Right lobe of liver (tissue), 4 donors: ENCODE data around the gene UROC1.

ENCODE experiments used
- CTCF ChIP-seq, 4 donors: fragments of 200-600 bp in 3 of 4; fragments of 450-650 bp in 1 of 4; IDR thresholded peaks; one replicate each; pipeline versions ENCODE4 v1.5.1 to v1.8.0; 2016 to 2022; ENCODE audit warnings: antibody characterized with exemption in 4 of 4, mild to moderate bottlenecking in 2 of 4
- POLR2A ChIP-seq: fragments of 450-650 bp; IDR thresholded peaks from one replicate; pipeline ENCODE4 v1.6.1; 2017; ENCODE audit warnings: antibody characterized with exemption, mild to moderate bottlenecking
- donor health status: DM: no; HTN: no; CAD: no.
- donor health status: DM: no; HTN: no; CAD: no.
- donor health status: DM: no; HTN: yes; CAD: no.

GRCh38 chr3:126502656-126503055, 14.9 kb downstream of the UROC1 start:
- TF ChIP-seq CTCF (IDR thresholded peaks at IDR 0.05) (no peak), POLR2A (no peak)
